Right kidney (tissue), 1 donor: ENCODE results near the gene FAM13A.
"Not testable (repeated sequence)": the region's sequence is repeated elsewhere in the genome, so short reads cannot be mapped to it uniquely, and the experiment has no call there.

ENCODE experiments used
- DNase-seq: peaks from one replicate; pipeline ENCODE4 v3.0.0-alpha.2; 2016

Gene FAM13A

DNA sequence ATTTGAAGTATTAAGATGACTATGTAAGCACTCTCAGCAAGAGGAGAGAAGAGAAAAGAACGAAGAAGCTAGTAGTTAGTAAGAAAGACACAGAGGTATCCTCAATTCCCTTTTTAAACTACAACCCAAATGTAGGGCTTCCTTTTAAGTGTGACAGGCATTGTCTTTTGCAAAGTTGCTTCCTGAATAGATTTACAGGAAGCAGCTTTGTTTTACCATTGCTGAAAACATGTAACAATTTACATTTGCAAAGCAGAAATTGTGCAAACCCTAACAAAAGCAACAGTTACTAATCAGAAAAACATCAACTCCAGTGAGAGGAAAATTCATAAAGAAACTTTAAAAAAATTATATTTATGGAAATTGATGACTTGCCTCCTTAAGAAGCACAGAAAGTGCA is 96.4 kb downstream of the FAM13A start:
- DNase-seq, result no peak

DNA sequence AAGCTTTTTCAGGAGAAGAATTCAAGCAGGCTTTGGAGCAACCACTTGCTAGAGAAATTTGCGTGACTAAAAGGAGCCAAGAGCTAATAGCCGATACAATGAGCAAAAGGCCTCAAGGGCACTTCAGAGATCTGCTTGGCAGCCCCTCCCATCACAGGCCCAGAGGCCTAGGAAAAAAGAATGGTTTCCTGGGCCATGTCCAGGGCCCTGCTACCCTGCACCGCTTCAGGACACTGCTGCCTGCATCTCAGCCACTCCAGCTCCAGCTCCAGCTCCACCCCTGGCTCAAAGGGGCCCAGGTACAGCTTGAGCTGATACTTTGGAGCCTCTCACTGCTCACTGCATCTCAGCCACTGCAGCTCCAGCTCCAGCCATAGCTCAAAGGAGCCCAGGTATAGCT is 98.9 kb downstream of the FAM13A start:
- DNase-seq, result no peak

DNA sequence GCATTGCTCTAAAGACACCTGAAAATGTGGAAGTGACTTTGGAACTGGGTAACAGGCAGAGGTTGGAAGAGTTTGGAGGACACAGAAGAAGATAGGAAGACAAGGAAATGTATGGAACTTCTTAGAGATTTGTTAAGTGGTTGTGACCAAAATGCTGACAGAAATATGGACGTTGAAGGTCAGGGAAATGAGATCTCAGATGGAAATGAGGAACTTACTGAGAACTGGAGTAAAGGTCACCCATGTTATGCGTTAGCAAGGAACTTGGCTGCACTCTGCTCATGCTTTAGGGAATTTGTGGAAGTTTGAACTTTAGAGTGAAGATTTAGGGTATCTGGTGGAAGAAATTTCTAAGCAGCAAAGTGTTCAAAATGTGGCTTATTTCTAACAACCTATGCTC is 99.4 kb downstream of the FAM13A start:
- no peak for DNase-seq

DNA sequence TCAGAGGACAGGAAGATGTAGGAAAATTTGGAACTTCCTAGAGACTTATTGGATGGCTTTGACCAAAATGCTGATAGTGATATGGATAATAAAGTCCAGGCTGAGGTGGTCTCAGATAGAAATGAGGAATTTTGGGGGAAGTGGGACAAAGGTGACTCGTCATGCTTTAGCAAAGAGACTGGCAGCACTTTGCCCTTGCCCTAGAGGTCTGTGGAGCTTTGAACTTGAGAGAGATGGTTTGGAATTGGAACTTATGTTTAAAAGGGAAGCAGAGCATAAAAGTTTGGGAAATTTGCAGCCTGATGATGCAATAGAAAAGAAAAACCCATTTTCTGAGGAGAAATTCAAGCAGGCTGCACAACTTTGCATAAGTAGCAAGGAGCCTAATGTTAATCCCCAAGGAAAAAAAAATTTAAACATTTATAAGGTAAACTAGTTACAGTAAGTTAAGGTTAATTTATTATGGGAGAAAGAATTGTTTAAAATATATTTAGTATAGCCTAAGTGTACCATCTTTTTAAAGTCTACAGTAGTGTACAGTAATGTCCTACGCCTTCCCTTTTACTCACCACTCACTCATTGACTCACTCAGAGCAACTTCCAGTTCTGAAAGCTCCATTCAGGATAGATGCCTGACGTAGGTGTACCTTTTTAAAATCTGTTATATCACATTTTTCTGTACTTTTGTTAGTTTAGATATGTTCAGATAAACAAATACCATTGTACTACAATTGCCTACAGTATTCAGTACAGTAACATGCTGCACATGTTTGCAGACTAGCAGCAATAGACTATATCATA is 101.2 kb downstream of the FAM13A start:
- DNase-seq, result no peak

DNA sequence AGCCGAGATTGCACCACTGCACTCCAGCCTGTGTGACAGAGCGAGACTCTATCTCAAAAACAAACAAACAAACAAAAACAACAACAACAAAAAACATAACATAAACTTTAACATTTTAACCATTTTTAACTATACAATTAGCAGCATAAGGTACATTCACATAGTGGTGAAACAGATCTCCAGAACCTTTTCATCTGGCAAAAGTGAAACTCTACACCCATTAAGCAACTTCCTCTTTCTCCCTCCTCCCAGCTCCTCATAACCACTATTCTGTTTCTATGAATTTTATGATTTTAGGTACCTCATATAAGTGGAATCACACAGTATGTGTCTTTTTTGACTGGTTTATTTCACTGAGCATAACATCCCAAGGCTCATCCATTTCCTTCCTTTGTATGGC is 103.6 kb downstream of the FAM13A start:
- no peak for DNase-seq

DNA sequence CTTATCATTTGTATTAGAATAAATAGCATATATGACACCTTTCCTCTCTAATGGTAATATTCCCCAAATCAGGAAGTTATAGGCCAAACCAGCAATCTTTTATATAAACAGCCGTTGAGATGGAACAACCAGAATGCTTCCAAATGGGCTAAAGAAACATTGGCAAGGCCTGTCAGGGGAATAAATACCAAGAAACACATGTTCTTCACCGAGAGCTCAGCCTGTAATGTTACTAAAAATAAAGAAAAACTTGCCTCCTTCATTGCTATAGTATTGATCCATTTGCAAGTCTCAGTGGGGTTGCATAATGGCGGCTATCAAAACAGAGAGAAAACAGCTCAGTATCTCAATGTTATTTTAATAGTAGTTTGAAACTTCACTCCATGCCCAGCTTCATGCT is 104.9 kb downstream of the FAM13A start:
- no peak for DNase-seq

DNA sequence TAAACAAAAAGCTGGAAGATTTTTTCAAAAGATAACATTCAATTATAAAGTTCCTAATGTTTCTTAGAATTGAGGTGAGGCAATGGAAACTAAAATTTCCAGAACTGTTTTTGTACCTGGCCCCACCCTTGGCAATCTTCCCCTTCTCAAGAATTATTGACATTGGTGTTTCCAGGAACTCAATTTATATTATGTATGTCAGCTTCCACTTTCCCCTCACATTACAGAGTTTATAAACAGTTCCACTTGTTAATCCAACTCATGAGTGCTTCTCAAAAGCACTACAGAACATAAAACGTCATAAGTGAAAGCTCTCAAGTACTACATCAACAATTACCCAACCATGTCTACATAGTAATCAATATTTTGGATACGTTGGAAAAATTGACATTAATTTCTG is 107.4 kb downstream of the FAM13A start:
- no peak for DNase-seq

DNA sequence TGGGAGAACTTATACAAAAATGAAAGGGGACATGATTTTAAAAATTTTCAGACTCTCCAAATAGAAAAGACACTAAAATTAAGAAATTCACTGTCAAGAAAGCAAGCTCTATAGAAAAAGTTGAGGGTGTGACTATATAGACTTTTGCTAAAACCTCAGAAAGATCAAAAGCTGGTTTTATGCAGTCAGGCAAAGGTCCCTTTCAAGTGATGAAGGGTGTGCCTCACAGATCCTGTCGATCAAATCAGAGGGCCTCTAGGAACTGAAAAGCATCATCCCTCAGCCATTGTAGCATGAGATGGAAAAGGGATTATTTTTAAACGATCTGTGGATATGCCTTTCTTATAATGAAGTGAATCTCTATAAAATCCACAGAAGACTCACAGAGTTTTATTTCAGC is 116.5 kb downstream of the FAM13A start:
- DNase-seq, result no peak

DNA sequence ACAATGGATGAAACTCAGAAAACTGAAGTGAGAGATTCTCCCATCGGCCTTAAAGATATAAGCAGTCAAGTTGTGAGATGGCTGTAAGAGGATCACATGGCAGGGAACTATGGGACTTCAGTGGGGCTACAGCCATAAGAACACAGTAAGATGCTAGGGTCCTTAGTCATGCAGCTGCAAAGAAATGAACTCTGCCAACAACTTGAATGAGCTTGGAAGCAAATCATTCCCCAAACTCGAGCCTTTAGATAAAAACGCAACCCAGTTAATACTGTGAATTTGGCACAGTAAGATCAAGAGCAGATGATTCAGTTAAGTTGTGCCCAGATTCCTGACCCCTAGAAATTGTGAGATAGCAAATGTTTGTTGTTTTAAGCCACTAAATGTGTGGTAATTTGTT is 117.3 kb downstream of the FAM13A start:
- no peak for DNase-seq

DNA sequence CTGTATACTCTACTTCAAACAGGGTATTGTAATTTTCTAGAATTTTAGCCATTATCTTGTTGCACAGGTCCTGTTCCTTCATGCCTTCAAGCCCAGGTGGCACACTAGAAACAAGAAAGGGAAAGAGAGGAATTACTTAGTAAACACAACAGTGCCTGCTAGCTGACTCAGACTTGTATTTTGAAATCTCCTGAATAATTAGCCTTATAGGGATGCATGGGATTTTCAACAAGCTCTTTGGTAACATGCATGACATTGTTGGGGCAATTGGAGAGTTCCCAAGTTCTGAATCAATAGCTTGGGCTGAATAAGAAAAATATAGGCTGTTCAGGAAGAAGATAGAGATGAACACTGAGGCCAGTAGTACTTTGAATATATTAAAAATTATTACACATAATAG is 118.8 kb downstream of the FAM13A start:
- DNase-seq, result no peak

DNA sequence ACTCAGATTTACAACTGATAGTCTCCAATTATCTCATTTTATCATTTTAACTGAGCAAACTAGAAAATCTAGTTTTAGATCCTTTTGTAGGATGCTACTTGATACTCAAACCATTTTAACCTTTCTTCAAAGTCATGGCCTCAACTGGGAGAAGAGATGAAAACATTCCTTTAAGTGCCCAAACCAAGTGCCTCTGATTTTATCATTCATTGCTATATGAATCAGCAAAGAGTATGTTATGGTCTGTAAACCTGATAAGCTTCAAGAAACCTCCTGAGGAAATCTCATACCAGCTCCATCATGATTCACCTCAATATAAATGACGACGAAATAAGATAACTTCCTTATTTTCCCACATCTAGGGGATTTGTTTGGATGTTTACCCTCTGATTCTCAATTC is 119.9 kb downstream of the FAM13A start:
- no peak for DNase-seq

DNA sequence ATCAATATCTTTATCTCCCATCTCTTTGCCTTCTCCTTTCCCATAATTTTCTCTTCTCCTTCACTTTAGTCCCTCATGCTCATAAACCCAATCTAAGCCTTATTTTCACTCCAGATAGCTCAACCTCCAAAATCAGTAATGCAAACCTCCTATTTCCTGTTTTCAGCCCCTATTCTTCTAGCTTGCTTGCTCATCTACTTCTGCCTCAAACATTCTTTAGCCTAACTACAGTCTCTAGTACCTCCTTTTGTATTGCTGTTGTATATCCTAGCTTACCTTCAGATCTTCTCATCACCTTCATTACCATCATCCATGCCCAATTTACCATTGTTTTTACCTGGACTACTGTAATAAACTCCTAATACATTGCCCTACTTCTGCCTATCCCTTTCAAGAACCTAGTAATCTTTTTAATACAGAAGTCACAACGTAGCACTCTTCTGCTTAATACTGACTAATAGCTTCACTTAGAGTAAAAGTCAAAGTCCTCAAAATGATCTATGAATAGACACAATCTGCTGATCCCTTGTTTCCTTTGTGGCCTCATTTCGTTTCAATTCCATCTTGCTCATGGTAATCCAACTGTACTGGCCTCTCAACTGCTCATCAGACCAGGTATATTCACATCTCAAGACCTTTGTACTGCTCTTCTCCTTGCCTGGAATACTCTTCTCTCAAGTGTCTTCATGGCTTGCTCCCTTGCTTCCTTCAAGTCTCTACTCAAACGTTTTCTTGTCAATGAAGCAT is 123.4 kb downstream of the FAM13A start:
- no peak for DNase-seq

DNA sequence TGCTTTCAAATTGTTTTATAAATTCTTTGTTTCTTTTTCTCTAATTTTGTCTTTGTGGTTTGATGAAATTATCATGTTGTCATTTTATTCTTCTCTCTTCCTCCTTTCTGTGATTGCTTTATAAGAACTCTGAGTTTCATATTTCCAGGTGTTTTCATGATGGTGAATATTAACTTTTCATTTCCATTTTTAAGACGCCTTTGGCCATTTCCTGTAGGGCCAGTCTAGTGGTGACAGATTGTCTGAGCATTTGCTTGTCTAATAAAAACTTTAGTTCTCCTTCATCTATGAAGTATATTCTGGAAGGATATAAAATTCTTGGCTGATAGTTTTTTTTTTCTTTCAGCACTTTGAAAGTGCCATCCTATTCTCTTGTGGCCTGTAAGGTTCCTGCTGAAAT is 128.1 kb downstream of the FAM13A start:
- DNase-seq, result no peak

DNA sequence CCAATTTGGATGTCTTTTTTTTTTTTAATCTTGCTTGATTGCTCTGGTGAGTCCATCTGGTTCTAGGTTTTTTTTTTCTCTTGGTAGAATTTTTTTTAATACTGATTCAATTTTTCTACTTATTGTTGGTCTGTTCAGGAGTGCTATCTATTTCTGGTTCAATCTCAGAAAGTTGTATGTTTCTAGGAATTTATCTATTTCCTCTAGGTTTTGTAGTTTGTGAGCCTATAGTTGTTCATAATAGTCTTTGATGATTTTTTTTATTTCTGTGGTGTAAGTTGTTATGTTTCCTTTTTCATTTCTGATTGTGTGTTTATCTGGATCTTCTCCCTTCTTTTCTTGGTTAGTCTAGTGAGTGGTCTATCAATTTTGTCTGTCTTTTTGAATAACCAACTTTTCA is 129.6 kb downstream of the FAM13A start:
- DNase-seq, result no peak

DNA sequence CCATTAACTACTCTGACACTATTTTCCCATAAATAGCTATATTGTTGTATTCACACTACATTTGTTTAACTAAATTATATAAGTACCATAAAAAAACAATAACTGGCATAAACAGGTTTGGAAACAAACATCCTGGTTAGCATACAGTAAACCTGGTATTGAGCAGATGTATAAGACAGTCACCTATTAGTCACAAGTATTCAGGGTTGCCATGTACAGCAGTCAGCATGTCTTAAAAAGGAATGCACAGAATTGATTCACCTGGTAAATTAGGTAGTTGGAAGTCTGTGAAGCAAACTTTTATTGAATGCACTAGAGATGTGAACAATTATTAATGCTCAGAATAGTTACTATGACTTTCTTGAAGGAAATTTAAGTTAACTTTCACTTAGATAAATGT is 137.9 kb downstream of the FAM13A start:
- DNase-seq, result no peak

DNA sequence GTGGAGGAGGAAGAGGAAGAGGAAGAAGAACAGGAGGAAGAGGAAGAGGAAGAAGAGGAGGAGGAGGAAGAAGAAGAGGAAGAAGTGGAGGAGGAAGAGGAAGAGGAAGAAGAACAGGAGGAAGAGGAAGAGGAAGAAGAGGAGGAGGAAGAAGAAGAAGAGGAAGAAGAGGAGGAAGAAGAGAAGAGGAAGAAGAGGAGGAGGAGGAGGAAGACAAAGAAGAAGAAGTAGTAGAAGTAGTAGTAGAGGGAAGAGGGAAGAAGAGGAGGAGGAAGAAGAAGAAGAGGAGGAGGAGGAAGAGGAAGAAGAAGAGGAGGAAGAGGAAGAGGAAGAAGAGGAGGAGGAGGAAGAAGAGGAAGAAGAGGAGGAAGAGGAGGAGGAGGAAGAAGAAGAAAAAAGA is 143.8 kb downstream of the FAM13A start:
- not testable (repeated sequence) for DNase-seq

DNA sequence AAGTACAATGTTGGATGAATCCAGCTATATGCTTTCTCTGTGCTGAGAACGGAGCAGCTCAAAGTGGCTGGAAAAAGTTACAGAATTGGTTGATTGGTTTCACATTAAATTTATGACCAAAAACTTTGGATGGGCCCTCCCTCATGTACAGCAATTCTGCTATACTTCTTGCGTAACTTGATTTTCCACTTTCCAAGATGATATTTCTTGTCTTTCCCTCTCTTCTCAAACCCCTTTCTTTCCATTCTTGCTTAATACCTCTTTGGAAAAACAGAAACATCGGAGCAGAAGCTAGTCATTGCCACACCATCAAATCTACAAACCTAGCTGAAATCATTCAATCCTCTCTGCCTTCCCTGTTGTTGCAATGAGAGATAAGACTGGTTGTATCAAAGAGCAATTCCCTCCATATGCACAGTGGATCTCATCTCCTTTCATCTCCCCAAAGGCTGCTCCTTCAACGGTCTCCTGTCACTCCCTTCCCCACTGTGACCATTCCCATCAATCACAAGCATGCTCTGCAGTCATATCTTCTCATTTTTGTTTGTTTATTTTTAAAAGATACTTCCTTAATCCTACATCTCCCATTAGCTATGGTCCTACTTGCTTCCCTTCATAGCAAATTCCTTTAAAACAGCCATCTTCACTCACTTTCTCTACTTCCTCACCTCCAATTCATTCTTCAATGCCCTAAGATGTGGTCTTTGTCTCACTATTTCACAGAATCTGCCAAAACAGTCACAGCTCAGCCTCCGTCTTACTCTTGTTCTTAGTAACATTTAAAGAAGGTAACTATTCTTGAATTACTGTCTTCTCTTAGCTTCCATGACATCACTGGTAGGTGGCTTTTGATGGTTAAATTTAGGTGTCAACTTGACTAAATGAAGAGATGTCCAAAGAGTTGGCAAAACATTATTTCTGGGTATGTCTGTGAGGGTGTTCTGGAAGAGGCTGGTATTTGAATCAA is 145.5 kb downstream of the FAM13A start:
- DNase-seq, result no peak

DNA sequence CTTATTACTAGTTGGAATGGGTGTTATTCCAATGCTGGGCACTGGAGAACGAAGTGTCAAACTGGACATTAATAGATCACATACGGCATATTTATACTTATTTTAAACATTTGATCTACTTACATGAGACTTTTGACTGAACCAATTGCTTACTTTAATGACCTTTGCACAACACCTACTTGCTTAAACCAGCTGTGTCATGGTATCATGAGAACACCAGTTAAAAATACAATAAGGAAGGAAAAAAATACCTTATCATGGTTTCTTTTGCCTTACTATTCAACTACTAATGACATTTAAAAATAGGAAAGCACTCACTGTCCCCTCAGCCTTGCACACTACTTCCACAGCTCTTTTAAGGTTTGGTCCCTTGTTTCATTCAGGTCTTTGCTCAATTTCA is 146.9 kb downstream of the FAM13A start:
- no peak for DNase-seq

DNA sequence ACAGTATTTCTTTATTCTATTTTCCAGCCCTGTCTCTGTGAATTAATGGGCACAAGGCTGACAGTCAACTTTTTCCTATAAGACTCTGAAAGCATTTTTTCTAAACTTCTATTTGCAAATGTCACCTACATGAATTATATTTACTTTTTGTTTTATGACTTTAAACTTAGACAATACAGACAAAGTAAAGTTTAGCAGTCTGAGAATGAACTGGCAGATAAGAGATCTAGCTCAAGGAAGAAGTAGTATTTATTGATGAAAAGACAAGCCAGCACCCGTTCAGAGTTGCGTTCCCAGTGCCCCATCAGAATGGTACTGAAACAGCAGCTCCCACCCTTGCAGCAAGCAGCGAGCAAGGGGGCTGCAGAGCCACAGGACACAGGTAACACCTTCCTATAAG is 148.5 kb downstream of the FAM13A start:
- no peak for DNase-seq

DNA sequence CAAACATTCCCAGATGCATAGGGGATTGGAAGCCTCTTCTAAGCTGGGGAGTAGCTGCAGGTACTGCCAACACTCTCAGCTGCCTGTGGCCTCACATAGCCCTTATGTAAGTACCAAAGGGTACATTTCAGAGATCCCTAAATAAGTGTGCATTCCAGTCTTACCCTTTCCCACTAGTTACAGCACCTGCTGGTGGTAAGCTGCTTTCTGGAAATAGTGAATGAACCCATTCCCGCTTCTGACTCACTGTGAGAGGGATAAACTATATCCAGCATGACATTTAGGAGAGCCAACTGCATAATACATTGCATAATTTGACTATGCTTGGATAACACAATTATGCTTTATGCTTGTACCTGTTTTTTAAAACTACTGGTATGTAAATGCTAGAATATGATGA is 149.0 kb downstream of the FAM13A start:
- DNase-seq, result no peak

DNA sequence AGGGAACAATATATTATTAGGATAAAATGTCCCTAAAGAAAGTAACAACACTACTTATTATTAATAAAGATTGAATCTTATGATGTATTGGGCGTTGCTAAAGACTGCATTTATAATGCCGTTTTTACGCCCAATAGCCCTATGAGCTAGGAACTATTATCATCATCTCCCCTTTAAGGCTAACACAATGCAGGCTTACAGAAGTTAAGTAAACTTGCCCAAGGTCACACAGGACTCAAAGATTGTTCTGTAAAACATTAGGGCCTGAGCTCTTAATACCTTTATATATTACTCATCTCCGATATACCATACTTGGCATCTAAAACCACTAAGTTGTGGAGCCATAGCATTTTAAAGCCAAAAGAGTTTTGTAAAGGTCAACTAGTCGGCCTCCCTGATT is 149.5 kb downstream of the FAM13A start:
- DNase-seq, result no peak

DNA sequence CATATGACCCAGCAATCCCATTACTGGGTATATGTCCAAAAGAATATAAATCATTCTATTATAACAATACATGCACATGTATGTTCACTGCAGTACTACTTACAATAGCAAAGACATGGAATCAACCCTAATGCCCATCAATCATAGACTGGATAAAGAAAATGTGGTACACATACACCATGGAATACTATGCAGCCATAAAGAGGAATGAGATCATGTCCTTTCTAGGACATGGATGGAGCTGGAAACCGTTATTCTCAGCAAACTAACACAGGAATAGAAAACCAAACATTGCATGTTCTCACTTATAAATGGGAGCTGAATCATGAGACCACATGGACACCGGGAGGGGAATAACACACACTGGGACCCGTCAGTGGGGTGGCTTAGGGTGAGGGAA is 152.7 kb downstream of the FAM13A start:
- not testable (repeated sequence) for DNase-seq

DNA sequence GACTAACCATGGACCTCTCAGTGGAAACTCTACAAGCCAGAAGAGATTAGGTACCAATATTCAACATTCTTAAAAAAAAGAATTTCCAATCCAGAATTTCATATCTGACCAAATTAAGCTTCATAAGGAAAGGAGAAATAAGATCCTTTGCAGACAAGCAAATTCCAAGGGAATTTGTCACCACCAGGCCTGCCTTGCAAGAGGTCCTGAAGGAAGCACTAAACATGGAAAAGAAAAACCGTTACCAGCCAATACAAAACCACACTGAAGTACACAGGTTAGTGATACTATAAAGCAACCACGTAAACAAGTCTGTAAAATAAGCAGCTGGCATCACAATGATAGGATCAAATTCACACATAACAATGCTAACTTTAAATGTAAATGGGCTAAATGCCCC is 156.6 kb downstream of the FAM13A start:
- no peak for DNase-seq
